ENCODE data around the gene NFATC2. TPM values are rescaled to one million over a fixed set of nuclear protein-coding genes. Genes with fewer than 3 reads are reported as not detected.

Gene NFATC2
- total RNA-seq, 3 donors from 2014 or later, result 6.2 to 7.3 (median 7.2) TPM

DNA sequence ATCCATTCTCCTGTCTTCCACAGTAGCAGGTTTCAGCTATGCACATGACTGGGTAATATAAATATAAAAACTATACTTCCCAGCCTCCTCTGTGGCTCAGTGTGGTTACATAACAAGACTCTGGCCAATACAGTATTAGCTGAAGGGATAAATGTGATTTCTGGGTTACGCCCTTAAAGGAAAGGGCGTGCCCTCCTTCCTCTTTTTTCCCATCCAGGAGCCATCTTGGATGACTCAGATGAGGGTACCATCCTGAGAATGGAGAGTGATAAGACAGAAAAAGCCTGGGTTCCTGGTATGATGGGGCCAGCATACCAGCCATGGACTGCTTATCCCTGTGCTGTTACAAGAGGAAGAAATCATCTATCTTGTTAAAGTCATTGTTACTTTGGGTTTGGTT lies 123.3 kb downstream of the NFATC2 start:
- intact Hi-C loops (cut with DNase I, micrococcal nuclease), result no loop called here
- no peaks in the 10 kb centered on the region for H3K36me3 ChIP-seq (ENCODE audit: low read depth)
- DNase-seq (no peak), ATAC-seq (no peak)
- H3K4me1 ChIP-seq (ENCODE audit: low read depth), result peaks cover 2% of the 10 kb centered on the region
- no peak overlapping the region for H3K4me3 ChIP-seq
- TF ChIP-seq, protein P1, sequence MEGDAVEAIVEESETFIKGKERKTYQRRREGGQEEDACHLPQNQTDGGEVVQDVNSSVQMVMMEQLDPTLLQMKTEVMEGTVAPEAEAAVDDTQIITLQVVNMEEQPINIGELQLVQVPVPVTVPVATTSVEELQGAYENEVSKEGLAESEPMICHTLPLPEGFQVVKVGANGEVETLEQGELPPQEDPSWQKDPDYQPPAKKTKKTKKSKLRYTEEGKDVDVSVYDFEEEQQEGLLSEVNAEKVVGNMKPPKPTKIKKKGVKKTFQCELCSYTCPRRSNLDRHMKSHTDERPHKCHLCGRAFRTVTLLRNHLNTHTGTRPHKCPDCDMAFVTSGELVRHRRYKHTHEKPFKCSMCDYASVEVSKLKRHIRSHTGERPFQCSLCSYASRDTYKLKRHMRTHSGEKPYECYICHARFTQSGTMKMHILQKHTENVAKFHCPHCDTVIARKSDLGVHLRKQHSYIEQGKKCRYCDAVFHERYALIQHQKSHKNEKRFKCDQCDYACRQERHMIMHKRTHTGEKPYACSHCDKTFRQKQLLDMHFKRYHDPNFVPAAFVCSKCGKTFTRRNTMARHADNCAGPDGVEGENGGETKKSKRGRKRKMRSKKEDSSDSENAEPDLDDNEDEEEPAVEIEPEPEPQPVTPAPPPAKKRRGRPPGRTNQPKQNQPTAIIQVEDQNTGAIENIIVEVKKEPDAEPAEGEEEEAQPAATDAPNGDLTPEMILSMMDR (IDR thresholded peaks at IDR 0.05), result no peak
- H3K9me3 ChIP-seq, result no peaks in the 10 kb centered on the region

- no peaks in the 10 kb centered on the region for H3K36me3 ChIP-seq (ENCODE audit: low read depth)
- ATAC-seq, result no peak
- intact Hi-C loops (cut with DNase I, micrococcal nuclease), result no loop called here
- TF ChIP-seq, protein P1 (IDR thresholded peaks at IDR 0.05), result no peak
- H3K4me3 ChIP-seq, result no peak overlapping the region
- DNase-seq, result no peak
- H3K4me1 ChIP-seq (ENCODE audit: low read depth), result peaks cover 6% of the 10 kb centered on the region
- no peaks in the 10 kb centered on the region for H3K9me3 ChIP-seq
These were observed 124.4 kb downstream of the NFATC2 start for GRCh38 chr20:51418137-51418529.

DNA sequence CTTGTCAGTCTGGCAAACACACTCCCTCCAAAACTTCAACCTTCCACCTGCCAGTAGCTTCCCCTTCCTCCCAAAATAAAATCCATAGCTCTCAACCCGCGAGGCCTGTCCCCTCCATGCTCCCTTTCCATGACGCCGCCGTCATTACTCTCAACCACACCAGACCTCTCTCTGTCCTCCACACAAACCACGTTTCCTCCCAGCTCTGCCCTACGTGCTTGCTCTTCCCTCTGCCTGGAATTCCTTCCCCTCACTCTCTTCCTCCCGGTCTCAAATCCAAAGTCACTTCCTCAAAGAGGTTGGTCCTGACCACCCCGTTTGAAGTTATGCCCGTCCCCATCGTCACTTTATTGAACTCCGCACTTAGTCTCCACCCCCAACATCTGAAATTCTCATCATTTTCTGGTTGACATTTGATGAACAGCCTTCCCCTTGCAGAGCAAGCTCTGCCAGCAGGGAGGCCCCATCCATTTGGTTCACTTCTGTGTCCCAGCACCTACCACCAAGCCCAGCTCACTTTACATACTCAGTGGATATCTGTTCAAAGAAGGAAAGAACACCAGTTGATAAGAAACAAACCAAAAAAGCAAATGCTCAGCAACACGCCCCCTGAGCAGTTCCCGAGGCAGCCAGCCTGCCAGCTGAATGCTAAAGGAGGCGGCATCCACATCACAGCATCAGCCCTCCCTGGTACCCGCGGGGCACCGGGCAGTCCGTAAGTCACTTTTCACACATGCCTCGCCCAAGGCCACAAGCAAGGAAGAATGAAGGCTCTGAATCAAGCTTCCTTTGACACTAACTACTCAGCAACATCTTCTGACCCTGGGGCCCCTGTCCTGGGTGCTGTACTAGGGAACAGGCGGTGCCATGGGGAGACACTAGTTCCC lies 125.0 kb downstream of the NFATC2 start:
- intact Hi-C loops (cut with DNase I, micrococcal nuclease), result no loop called here
- no peak overlapping the region for H3K4me3 ChIP-seq
- no peaks in the 10 kb centered on the region for H3K9me3 ChIP-seq
- H3K4me1 ChIP-seq (ENCODE audit: low read depth), result peaks cover 9% of the 10 kb centered on the region
- DNase-seq, result no peak
- H3K36me3 ChIP-seq (ENCODE audit: low read depth), result no peaks in the 10 kb centered on the region
- ATAC-seq, result no peak
- TF ChIP-seq, protein P1 (IDR thresholded peaks at IDR 0.05), result no peak

GRCh38 chr20:51416532-51417249 lies 125.8 kb downstream of the NFATC2 start:
- TF ChIP-seq, protein P1 (IDR thresholded peaks at IDR 0.05), result no peak
- Histone ChIP-seq H3K4me3 (no peak overlapping the region), H3K4me1 (ENCODE audit: low read depth) (peaks cover 9% of the 10 kb centered on the region), H3K9me3 (no peaks in the 10 kb centered on the region), H3K36me3 (ENCODE audit: low read depth) (no peaks in the 10 kb centered on the region)
- intact Hi-C loops (cut with DNase I, micrococcal nuclease), result no loop called here
- DNase-seq (no peak), ATAC-seq (no peak)

DNA sequence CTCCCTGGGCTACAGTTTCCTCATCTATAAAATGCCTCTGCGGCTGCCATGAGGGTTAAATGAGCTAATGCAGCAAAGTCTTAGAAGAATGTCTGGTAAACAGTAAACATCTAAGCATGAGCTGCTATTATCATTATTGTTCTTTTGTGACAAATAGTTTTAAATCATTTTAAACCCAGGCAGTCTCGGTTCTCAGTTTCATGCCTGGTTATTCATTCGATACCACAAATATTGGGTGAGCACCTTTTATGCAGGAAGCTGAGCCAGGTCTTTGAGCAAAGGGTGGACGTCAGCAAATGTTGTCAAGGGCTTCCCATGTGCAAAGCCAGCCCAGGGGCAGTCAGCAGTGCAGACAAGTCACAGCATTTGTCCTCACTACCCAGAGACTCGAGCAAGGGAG lies 128.7 kb downstream of the NFATC2 start:
- TF ChIP-seq, protein P1 (IDR thresholded peaks at IDR 0.05), result no peak
- no peak overlapping the region for H3K4me3 ChIP-seq
- H3K36me3 ChIP-seq (ENCODE audit: low read depth), result no peaks in the 10 kb centered on the region
- intact Hi-C loops (cut with DNase I, micrococcal nuclease), result no loop called here
- peaks cover 9% of the 10 kb centered on the region for H3K4me1 ChIP-seq (ENCODE audit: low read depth)
- no peaks in the 10 kb centered on the region for H3K9me3 ChIP-seq
- peak; percentile 40 for ATAC-seq
- DNase-seq, result no peak

Measured in mucosa of descending colon (tissue), 3 donors.